IPS-11a (cell line): ENCODE data around the gene NEU4.
"Not testable (repeated sequence)": the region's sequence is repeated elsewhere in the genome, so short reads cannot be mapped to it uniquely, and the experiment has no call there.

Experiments used
- H3K4me3 ChIP-seq: one replicate; pipeline ENCODE4 v1.5.1; 2013; ENCODE audit warnings: low read depth, low read length, control low read depth

Gene NEU4

GRCh38 chr2:241775223-241776177, 33.5 kb upstream of the NEU4 start:
- no peak overlapping the region for H3K4me3 ChIP-seq

GRCh38 chr2:241776336-241777169, 32.4 kb upstream of the NEU4 start, which contains the start of gene GAL3ST2:
Gene GAL3ST2 (plus strand): TSS chr2:241776822. CDS start chr2:241776956, 134 bp downstream.
- no peak within 1 kb of the TSS for H3K4me3 ChIP-seq

- H3K4me3 ChIP-seq, result no peak overlapping the region
These were observed 31.8 kb upstream of the NEU4 start for GRCh38 chr2:241777170-241777685.

GRCh38 chr2:241777686-241778627, 31.0 kb upstream of the NEU4 start:
- H3K4me3 ChIP-seq, result no peak overlapping the region

GRCh38 chr2:241780939-241781569, 27.9 kb upstream of the NEU4 start:
- no peak overlapping the region for H3K4me3 ChIP-seq

- not testable (repeated sequence) for H3K4me3 ChIP-seq
These were observed 26.9 kb upstream of the NEU4 start for GRCh38 chr2:241782053-241782452.

GRCh38 chr2:241788135-241788534, 20.9 kb upstream of the NEU4 start:
- no peak overlapping the region for H3K4me3 ChIP-seq

GRCh38 chr2:241788572-241788971, 20.4 kb upstream of the NEU4 start:
- no peak overlapping the region for H3K4me3 ChIP-seq

GRCh38 chr2:241791385-241791784, 17.6 kb upstream of the NEU4 start:
- H3K4me3 ChIP-seq, result not testable (repeated sequence)

- no peak overlapping the region for H3K4me3 ChIP-seq
These were observed 15.6 kb upstream of the NEU4 start for GRCh38 chr2:241793385-241793784.

GRCh38 chr2:241794250-241794823, 14.7 kb upstream of the NEU4 start:
- no peak overlapping the region for H3K4me3 ChIP-seq

- H3K4me3 ChIP-seq, result no peak overlapping the region
These were observed 13.7 kb upstream of the NEU4 start for GRCh38 chr2:241795021-241795999.

GRCh38 chr2:241796209-241796608, 12.8 kb upstream of the NEU4 start:
- no peak overlapping the region for H3K4me3 ChIP-seq

GRCh38 chr2:241796610-241797138, 12.3 kb upstream of the NEU4 start:
- no peak overlapping the region for H3K4me3 ChIP-seq

- no peak overlapping the region for H3K4me3 ChIP-seq
These were observed 11.4 kb upstream of the NEU4 start for GRCh38 chr2:241797441-241798080.

GRCh38 chr2:241798081-241798630, 10.8 kb upstream of the NEU4 start:
- H3K4me3 ChIP-seq, result no peak overlapping the region
